SK-N-SH treated with all-trans-retinoic acid at 6 μM for 48 hours (cell line): ENCODE measurements around the gene FOXL2NB.

Experiments
- ARNTL ChIP-seq: fragments of 450-650 bp; formaldehyde crosslinking; IDR thresholded peaks from 2 replicates; pipeline ENCODE4 v1.5.0; 2020; ENCODE audit warnings: low read depth, mild to moderate bottlenecking, moderate library complexity, borderline replicate concordance
- BACH2 ChIP-seq: fragments of 250-450 bp; sonication (Bioruptor Pico); IDR thresholded peaks from 2 replicates; pipeline ENCODE4 v1.9.0; 2021; ENCODE audit warnings: mild to moderate bottlenecking, borderline replicate concordance
- CREB5 ChIP-seq: fragments of 250-450 bp; sonication (Bioruptor Pico); IDR thresholded peaks from 2 replicates; pipeline ENCODE4 v1.5.1; 2020; ENCODE audit warnings: low read depth, mild to moderate bottlenecking, moderate library complexity
- ESRRG ChIP-seq: fragments of 250-450 bp; sonication (Bioruptor Pico); IDR thresholded peaks from 2 replicates; pipeline ENCODE4 v1.6.1; 2021; ENCODE audit warnings: mild to moderate bottlenecking
- GLIS3 ChIP-seq: fragments of 250-450 bp; sonication (Bioruptor Pico); IDR thresholded peaks from 2 replicates; pipeline ENCODE4 v1.5.0; 2020; ENCODE audit warnings: mild to moderate bottlenecking, moderate library complexity
- ISL1 ChIP-seq: fragments of 250-450 bp; sonication (Bioruptor Pico); IDR thresholded peaks from 2 replicates; pipeline ENCODE4 v2.1.2; 2022; ENCODE audit warnings: mild to moderate bottlenecking, moderate library complexity
- PATZ1 ChIP-seq: fragments of 250-450 bp; sonication (Bioruptor Pico); IDR thresholded peaks from 2 replicates; pipeline ENCODE4 v1.8.0; 2020; ENCODE audit warnings: mild to moderate bottlenecking, moderate library complexity, borderline replicate concordance
- RARB ChIP-seq: fragments of 250-450 bp; sonication (Bioruptor Pico); IDR thresholded peaks from 2 replicates; pipeline ENCODE4 v1.8.0; 2021; ENCODE audit warnings: mild to moderate bottlenecking, moderate library complexity
- TSHZ2 ChIP-seq: fragments of 250-450 bp; sonication (Bioruptor Pico); IDR thresholded peaks from 2 replicates; pipeline ENCODE4 v1.5.0; 2020; ENCODE audit warnings: mild to moderate bottlenecking, moderate library complexity
- ZFP3 ChIP-seq: fragments of 250-450 bp; sonication (Bioruptor Pico); IDR thresholded peaks from 2 replicates; pipeline ENCODE4 v1.5.0; 2020; ENCODE audit warnings: mild to moderate bottlenecking, moderate library complexity
- ZFP30 ChIP-seq: fragments of 450-650 bp; formaldehyde crosslinking; IDR thresholded peaks from 2 replicates; pipeline ENCODE4 v1.5.0; 2022; ENCODE audit warnings: mild to moderate bottlenecking, moderate library complexity
- ZNF565 ChIP-seq: fragments of 450-650 bp; formaldehyde crosslinking; conservative IDR thresholded peaks from 2 replicates; pipeline ENCODE4 v1.5.0; 2020; ENCODE audit warnings: low read depth, mild to moderate bottlenecking, moderate library complexity
- ZNF70 ChIP-seq: fragments of 450-650 bp; formaldehyde crosslinking; IDR thresholded peaks from 2 replicates; pipeline ENCODE4 v1.5.0; 2020; ENCODE audit warnings: mild to moderate bottlenecking, moderate library complexity

DNA sequence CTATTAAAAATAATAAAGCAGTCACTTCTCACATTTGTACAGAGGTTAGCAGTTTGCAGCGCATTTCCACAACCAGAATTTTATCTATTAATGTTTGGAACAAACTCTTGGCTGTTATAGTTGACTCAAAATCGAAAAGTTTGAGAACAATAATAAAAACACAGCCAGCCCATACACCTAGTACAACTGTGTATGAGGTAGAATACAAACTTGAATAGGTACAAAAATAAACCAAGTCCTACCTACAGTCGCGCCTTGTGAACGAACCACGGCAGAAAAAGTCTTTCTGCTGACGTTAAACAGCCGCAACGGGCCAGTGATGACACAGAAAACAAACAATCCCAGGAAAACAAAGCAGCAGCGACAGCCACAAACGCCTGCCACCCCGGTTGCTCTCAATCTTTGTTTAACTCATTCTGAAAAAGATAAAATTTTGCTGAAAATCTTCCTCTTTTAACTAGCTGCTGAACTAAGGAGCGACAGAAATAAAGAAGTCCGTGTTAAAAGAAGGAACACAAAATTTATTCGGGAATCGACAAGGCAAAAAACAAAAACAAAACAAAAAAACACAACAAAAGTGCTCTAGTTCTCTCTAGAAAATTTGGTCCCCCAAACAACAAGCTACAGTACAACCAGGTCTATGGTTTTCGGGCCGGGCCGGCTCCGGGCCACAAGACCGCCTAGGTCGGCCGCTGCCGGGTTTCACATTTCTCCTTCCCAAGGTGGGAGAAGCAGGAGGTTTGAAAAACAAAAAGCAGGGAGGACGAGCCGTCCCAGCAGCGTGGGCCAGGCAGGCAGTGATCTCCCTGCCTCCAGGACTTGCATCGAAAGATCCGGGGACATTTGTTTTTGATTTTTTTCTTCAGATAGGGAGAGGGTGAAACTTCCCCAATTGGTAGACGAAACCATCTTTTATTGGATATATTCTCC is 3.0 kb upstream of the FOXL2NB start:
- TF ChIP-seq ISL1: no peak
- TF ChIP-seq TSHZ2: no peak
- no peak for TF ChIP-seq ZNF565 (CRISPR knock-in tag)
- TF ChIP-seq RARB: no peak
- no peak for TF ChIP-seq PATZ1 (CRISPR knock-in tag)
- no peak for TF ChIP-seq ZFP3 (CRISPR knock-in tag)
- TF ChIP-seq ARNTL (CRISPR knock-in tag): no peak
- no peak for TF ChIP-seq ESRRG (CRISPR knock-in tag)
- TF ChIP-seq CREB5 (CRISPR knock-in tag): no peak
- TF ChIP-seq GLIS3 (CRISPR knock-in tag): no peak
- no peak for TF ChIP-seq ZFP30
- TF ChIP-seq ZNF70: no peak
- TF ChIP-seq BACH2 (CRISPR knock-in tag): no peak
